Esophagus (tissue), 2 donors: ENCODE measurements around the gene SHF. TPM values are rescaled to one million over a fixed set of nuclear protein-coding genes. Genes with fewer than 3 reads are reported as not detected.

Experiments used
- H3K27ac ChIP-seq, 2 donors: one replicate each; pipeline ENCODE4 v1.5.1; 2013; ENCODE audit warnings: low read depth in 2 of 2, mild to moderate bottlenecking in 2 of 2, inconsistent platforms in 1 of 2, low read length in 1 of 2, moderate library complexity in 1 of 2
- H3K27me3 ChIP-seq, 2 donors: one replicate each; pipeline ENCODE4 v1.6.1; 2013; ENCODE audit warnings: low read length in 2 of 2, control low read depth in 1 of 2, mild to moderate bottlenecking in 1 of 2; ENCODE audit not compliant: insufficient read depth in 2 of 2, control insufficient read depth in 1 of 2
- H3K36me3 ChIP-seq, 2 donors: one replicate each; pipeline ENCODE4 v1.6.1; 2013; ENCODE audit warnings: low read length in 1 of 2; ENCODE audit not compliant: control insufficient read depth in 2 of 2, insufficient read depth in 2 of 2
- H3K4me1 ChIP-seq, 2 donors: one replicate each; pipeline ENCODE4 v1.6.1; 2013; ENCODE audit warnings: low read length in 1 of 2; ENCODE audit not compliant: control insufficient read depth in 2 of 2, insufficient read depth in 2 of 2
- H3K4me3 ChIP-seq, 2 donors: one replicate each; pipeline ENCODE4 v1.5.1; 2013; ENCODE audit warnings: low read length in 2 of 2, mild to moderate bottlenecking in 2 of 2, low read depth in 1 of 2, moderate library complexity in 1 of 2
- H3K9me3 ChIP-seq, 2 donors: one replicate each; pipeline ENCODE4 v1.6.1; 2013; ENCODE audit warnings: mild to moderate bottlenecking in 2 of 2, low read depth in 1 of 2, low read length in 1 of 2, moderate library complexity in 1 of 2; ENCODE audit not compliant: control insufficient read depth in 2 of 2, insufficient read depth in 1 of 2
- WGBS, 2 donors: extraction: QIAGEN DNeasy Blood & Tissue Kit; methylation state at CpG; one replicate each; pipeline ENCODE4 v1.1.7; 2013; 5-methylcytosine and 5-hydroxymethylcytosine counted together
- polyA plus RNA-seq, 2 donors: library from polyadenylated mRNA; stranded (reverse); fragments of 200-250 nt; gene quantifications; one replicate each; pipeline ENCODE4 v1.2.3, GENCODE V29; 2013
- donor health status: healthy with polysubstance abuse.
- donor health status: Bipolar disorder and iron deficiency.

The SHF gene
- polyA plus RNA-seq, 2 donors = 2.1 to 2.4 TPM

- Histone ChIP-seq H3K4me3 (no peak overlapping the region), H3K27me3 (no peaks in the 10 kb centered on the region), H3K9me3 (no peaks in the 10 kb centered on the region), H3K36me3 (peaks cover 0 to 22% of the 10 kb centered on the region in 2 donors), H3K4me1 (peaks cover under 1 to 6% of the 10 kb centered on the region in 2 donors), H3K27ac (no peak overlapping the region)
- 56 to 69% methylated on average over 9 of the region's 9 CpGs for WGBS, 2 donors
Observed at GRCh38 chr15:45121706-45122417, 65.9 kb downstream of the SHF start.

GRCh38 chr15:45121020-45121419 lies 66.7 kb downstream of the SHF start:
- no peak overlapping the region for H3K4me3 ChIP-seq
- peaks cover 0 to 2% of the 10 kb centered on the region in 2 donors for H3K27me3 ChIP-seq
- H3K36me3 ChIP-seq = peaks cover 0 to 22% of the 10 kb centered on the region in 2 donors
- H3K27ac ChIP-seq = no peak overlapping the region
- no peaks in the 10 kb centered on the region for H3K9me3 ChIP-seq
- WGBS, 2 donors = 84 to 93% methylated on average over 3 of the region's 3 CpGs
- H3K4me1 ChIP-seq = peaks cover 5 to 11% of the 10 kb centered on the region in 2 donors

GRCh38 chr15:45120081-45120972 lies 67.4 kb downstream of the SHF start:
- no peaks in the 10 kb centered on the region for H3K9me3 ChIP-seq
- H3K36me3 ChIP-seq = peaks cover 0 to 22% of the 10 kb centered on the region in 2 donors
- H3K27me3 ChIP-seq = peaks cover 0 to 3% of the 10 kb centered on the region in 2 donors
- H3K4me3 ChIP-seq = no peak overlapping the region
- 94 to 95% methylated on average over 10 of the region's 10 CpGs for WGBS, 2 donors
- no peak overlapping the region for H3K27ac ChIP-seq
- peaks cover 5 to 11% of the 10 kb centered on the region in 2 donors for H3K4me1 ChIP-seq

- H3K27me3 ChIP-seq = peaks cover 0 to 11% of the 10 kb centered on the region in 2 donors
Observed at GRCh38 chr15:45118996-45119395, 68.8 kb downstream of the SHF start.

GRCh38 chr15:45118131-45118588 lies 69.6 kb downstream of the SHF start:
- WGBS, 2 donors = 1 to 2% methylated on average over 14 of the region's 14 CpGs
- Histone ChIP-seq H3K27me3 (peaks cover 0 to 14% of the 10 kb centered on the region in 2 donors), H3K4me1 (peaks cover 11 to 26% of the 10 kb centered on the region in 2 donors), H3K9me3 (no peaks in the 10 kb centered on the region), H3K27ac (no peak overlapping the region), H3K4me3 (no peak overlapping the region), H3K36me3 (peaks cover 0 to 22% of the 10 kb centered on the region in 2 donors)

More at GRCh38 chr15:45118996-45119395, 68.8 kb downstream of the SHF start:
- no peaks in the 10 kb centered on the region for H3K9me3 ChIP-seq
- 83 to 89% methylated on average over 5 of the region's 5 CpGs for WGBS, 2 donors
- H3K4me1 ChIP-seq = peaks cover 9 to 20% of the 10 kb centered on the region in 2 donors
- peaks cover 0 to 22% of the 10 kb centered on the region in 2 donors for H3K36me3 ChIP-seq
- H3K4me3 ChIP-seq = no peak overlapping the region
- no peak overlapping the region for H3K27ac ChIP-seq

GRCh38 chr15:45117308-45118130 lies 70.2 kb downstream of the SHF start:
- peaks cover 11 to 29% of the 10 kb centered on the region in 2 donors for H3K4me1 ChIP-seq
- WGBS, 2 donors = 44 to 49% methylated on average over 33 of the region's 33 CpGs

More at GRCh38 chr15:45117308-45118130, 70.2 kb downstream of the SHF start:
- H3K36me3 ChIP-seq = peaks cover 0 to 22% of the 10 kb centered on the region in 2 donors
- peak overlapping the region in 1 of 2 donors; percentile 8 for H3K4me3 ChIP-seq
- no peak overlapping the region for H3K27ac ChIP-seq
- H3K9me3 ChIP-seq = peaks cover 0 to 3% of the 10 kb centered on the region in 2 donors
- peaks cover 0 to 17% of the 10 kb centered on the region in 2 donors for H3K27me3 ChIP-seq

Other genes with a start within 250 kb of the SHF start
- gene TERB2, start 231.3 kb downstream of the SHF start, polyA plus RNA-seq = not detected
- 10 to 100 TPM in 1 of 2 donors, 1 to 10 TPM in 1; 6.4 to 18.3 TPM for gene SORD, start 164.8 kb downstream of the SHF start, polyA plus RNA-seq
- gene DUOX2, start 73.8 kb downstream of the SHF start, polyA plus RNA-seq = 10 to 100 TPM; 15.8 to 26.3 TPM
- 10 to 100 TPM in 1 of 2 donors, 1 to 10 TPM in 1; 8.4 to 39.1 TPM for gene DUOXA2, start 73.6 kb downstream of the SHF start, polyA plus RNA-seq
- gene DUOXA1, start 58.1 kb downstream of the SHF start, polyA plus RNA-seq = 100 to 1,000 TPM; 145 to 174 TPM
- gene DUOX1, start 58.0 kb downstream of the SHF start, polyA plus RNA-seq = 100 to 1,000 TPM in 1 of 2 donors, 10 to 100 TPM in 1; 64.7 to 111 TPM
- not detected for gene SLC28A2, start 64.3 kb upstream of the SHF start, polyA plus RNA-seq
- gene GATM, start 190.6 kb upstream of the SHF start, polyA plus RNA-seq = 10 to 100 TPM; 12.5 to 15.7 TPM